Loucy (cell line): ENCODE data around the gene TXNRD2.

Experiments used
- EZH2phosphoT487 ChIP-seq: fragments of 200-600 bp; IDR thresholded peaks from 2 replicates; pipeline ENCODE4 v1.6.1; 2018; ENCODE audit warnings: antibody characterized with exemption, mild to moderate bottlenecking, moderate library complexity, borderline replicate concordance
- TF ChIP-seq, protein P1 (sequence below): fragments of 200-600 bp; sonication (generic); conservative IDR thresholded peaks from 2 replicates; pipeline ENCODE4 v1.5.1; 2014; ENCODE audit warnings: mild to moderate bottlenecking, antibody characterized with exemption, low read length

DNA sequence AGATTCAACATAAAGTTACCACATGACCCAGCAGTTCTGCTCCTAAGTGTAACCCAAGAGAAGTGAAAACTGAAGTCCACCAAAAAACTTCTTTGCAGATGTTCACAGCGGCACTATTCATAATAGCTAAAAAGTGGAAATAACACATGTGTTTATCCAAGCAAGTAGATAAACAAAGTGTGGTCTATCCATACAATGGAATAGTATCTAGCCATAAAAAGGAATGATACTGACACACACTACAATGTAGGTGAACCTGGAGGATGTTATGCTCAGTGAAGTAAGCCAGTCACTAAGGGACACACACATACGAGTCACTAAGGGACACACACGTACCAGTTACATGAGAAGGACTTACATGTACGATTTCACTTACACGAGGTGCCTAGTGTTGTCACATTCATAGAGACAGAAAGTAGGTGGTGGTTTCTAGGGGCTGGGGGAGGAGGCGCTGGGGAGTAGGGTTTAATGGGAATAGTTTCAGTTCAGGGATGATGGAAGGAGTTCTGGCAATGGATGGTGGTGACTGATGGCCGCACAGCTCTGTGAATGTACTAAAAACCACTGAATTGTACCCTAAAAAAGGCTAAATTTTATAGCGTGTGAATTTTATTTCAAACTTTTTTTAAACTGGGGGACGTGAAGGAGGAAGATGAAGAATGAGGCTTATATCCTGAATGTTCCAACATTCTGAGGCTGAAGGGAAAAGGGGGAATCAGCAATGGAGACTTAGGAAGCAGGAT is 27.2 kb downstream of the TXNRD2 start:
- no peak for TF ChIP-seq EZH2phosphoT487
- TF ChIP-seq, protein P1, sequence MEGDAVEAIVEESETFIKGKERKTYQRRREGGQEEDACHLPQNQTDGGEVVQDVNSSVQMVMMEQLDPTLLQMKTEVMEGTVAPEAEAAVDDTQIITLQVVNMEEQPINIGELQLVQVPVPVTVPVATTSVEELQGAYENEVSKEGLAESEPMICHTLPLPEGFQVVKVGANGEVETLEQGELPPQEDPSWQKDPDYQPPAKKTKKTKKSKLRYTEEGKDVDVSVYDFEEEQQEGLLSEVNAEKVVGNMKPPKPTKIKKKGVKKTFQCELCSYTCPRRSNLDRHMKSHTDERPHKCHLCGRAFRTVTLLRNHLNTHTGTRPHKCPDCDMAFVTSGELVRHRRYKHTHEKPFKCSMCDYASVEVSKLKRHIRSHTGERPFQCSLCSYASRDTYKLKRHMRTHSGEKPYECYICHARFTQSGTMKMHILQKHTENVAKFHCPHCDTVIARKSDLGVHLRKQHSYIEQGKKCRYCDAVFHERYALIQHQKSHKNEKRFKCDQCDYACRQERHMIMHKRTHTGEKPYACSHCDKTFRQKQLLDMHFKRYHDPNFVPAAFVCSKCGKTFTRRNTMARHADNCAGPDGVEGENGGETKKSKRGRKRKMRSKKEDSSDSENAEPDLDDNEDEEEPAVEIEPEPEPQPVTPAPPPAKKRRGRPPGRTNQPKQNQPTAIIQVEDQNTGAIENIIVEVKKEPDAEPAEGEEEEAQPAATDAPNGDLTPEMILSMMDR = no peak
